H1 (cell line): Measurements from ENCODE around the gene SELENOS.

Experiments used
- ATF2 ChIP-seq: IDR thresholded peaks from 2 replicates; pipeline ENCODE4 v1.6.1; 2012; ENCODE audit warnings: low read length, inconsistent platforms
- CEBPB ChIP-seq: IDR thresholded peaks from 2 replicates; pipeline ENCODE4 v1.6.1; 2012; ENCODE audit warnings: low read depth, low read length
- CHD2 ChIP-seq: IDR thresholded peaks from 2 replicates; pipeline ENCODE4 v1.6.1; 2012; ENCODE audit warnings: low read length, improper control_type of control experiment
- CREB1 ChIP-seq: IDR thresholded peaks from 2 replicates; pipeline ENCODE4 v1.6.1; 2012; ENCODE audit warnings: inconsistent platforms
- CTCF ChIP-seq, 3 experiments: IDR thresholded peaks; 1 replicate in 2 of 3; 2 replicates in 1 of 3; pipeline versions ENCODE4 v1.5.1 to v1.6.1; 2011; ENCODE audit warnings: low read length in 3 of 3, mild to moderate bottlenecking in 3 of 3, inconsistent platforms in 2 of 3, low read depth in 1 of 3, moderate library complexity in 1 of 3; ENCODE audit not compliant: insufficient read depth in 1 of 3; ENCODE audit errors: control extremely low read depth in 1 of 3
- EZH2 ChIP-seq: fragments of 200-600 bp; sonication (generic); IDR thresholded peaks from 2 replicates; pipeline ENCODE4 v1.7.1; 2012; ENCODE audit warnings: low read depth, mild to moderate bottlenecking, moderate library complexity, low read length, inconsistent platforms; ENCODE audit not compliant: severe bottlenecking
- JUN ChIP-seq: IDR thresholded peaks from 2 replicates; pipeline ENCODE4 v1.6.1; 2011; ENCODE audit warnings: low read depth, mild to moderate bottlenecking, improper control_type of control experiment, low read length
- MAX ChIP-seq: IDR thresholded peaks from 2 replicates; pipeline ENCODE4 v1.6.1; 2012; ENCODE audit warnings: inconsistent platforms
- POLR2A ChIP-seq, 2 experiments: IDR thresholded peaks; 1 replicate in 1 of 2; 2 replicates in 1 of 2; pipeline ENCODE4 v1.6.1; 2011; ENCODE audit warnings: low read depth in 2 of 2, low read length in 2 of 2, mild to moderate bottlenecking in 2 of 2; ENCODE audit errors: control extremely low read depth in 1 of 2
- RAD21 ChIP-seq, 2 experiments: IDR thresholded peaks in 1 of 2; conservative IDR thresholded peaks in 1 of 2; 2 replicates each; pipeline ENCODE4 v1.6.1; 2011; ENCODE audit warnings: low read depth in 2 of 2, low read length in 2 of 2, improper control_type of control experiment in 1 of 2, inconsistent platforms in 1 of 2, mild to moderate bottlenecking in 1 of 2, moderate library complexity in 1 of 2
- RFX5 ChIP-seq: IDR thresholded peaks from 2 replicates; pipeline ENCODE4 v1.6.1; 2011; ENCODE audit warnings: low read depth, low read length, improper control_type of control experiment, borderline replicate concordance
- RXRA ChIP-seq: IDR thresholded peaks from 2 replicates; pipeline ENCODE4 v1.6.1; 2011; ENCODE audit warnings: low read depth, mild to moderate bottlenecking, low read length, moderate library complexity; ENCODE audit not compliant: insufficient read depth
- SIN3A ChIP-seq, 2 experiments: IDR thresholded peaks in 1 of 2; conservative IDR thresholded peaks in 1 of 2; 2 replicates each; pipeline ENCODE4 v1.6.1; 2011 to 2012; ENCODE audit warnings: low read length in 2 of 2, improper control_type of control experiment in 1 of 2, low read depth in 1 of 2, mild to moderate bottlenecking in 1 of 2
- TEAD4 ChIP-seq: IDR thresholded peaks from 2 replicates; pipeline ENCODE4 v1.6.1; 2012; ENCODE audit warnings: low read depth, low read length, inconsistent platforms, mixed read lengths

- TF ChIP-seq RFX5, result no peak
- TF ChIP-seq EZH2, result no peak
- no peak for TF ChIP-seq MAX
- TF ChIP-seq TEAD4, result no peak
- no peak for TF ChIP-seq CEBPB
- no peak for TF ChIP-seq CTCF (IDR thresholded peaks at IDR 0.05; ENCODE audit: control extremely low read depth in 1 of 3, insufficient read depth in 1 of 3, low read depth in 1 of 3, low read length in 3 of 3)
- no peak for TF ChIP-seq CHD2
- TF ChIP-seq RAD21 (IDR thresholded peaks at IDR 0.05 in 1 of 2, conservative IDR thresholded peaks at IDR 0.05 in 1 of 2; ENCODE audit: low read depth in 2 of 2, low read length in 2 of 2), result no peak
- TF ChIP-seq POLR2A (IDR thresholded peaks at IDR 0.05; ENCODE audit: control extremely low read depth in 1 of 2, low read depth in 2 of 2, low read length in 2 of 2), result no peak
- no peak for TF ChIP-seq ATF2
- no peak for TF ChIP-seq RXRA
- no peak for TF ChIP-seq CREB1
- TF ChIP-seq JUN, result no peak
- TF ChIP-seq SIN3A (conservative IDR thresholded peaks at IDR 0.05 in 1 of 2, IDR thresholded peaks at IDR 0.05 in 1 of 2; ENCODE audit: low read depth in 1 of 2, low read length in 2 of 2), result no peak
Measured at GRCh38 chr15:101228313-101228712, 49.0 kb downstream of the SELENOS start.
